MM.1S (cell line): Measurements from ENCODE around the gene GHRH.

ENCODE experiments used
- DNase-seq: peaks from one replicate; pipeline ENCODE4 v3.0.0-alpha.2; 2015
- H2AFZ ChIP-seq: fragments of 300-600 bp; sonication (generic); 2 replicates; pipeline ENCODE4 v1.6.0; 2016; ENCODE audit warnings: antibody characterized with exemption, low read length
- H3F3A ChIP-seq: fragments of 300-600 bp; sonication (generic); 2 replicates; pipeline ENCODE4 v1.6.1; 2016; ENCODE audit warnings: mild to moderate bottlenecking, antibody characterized with exemption, low read length, moderate library complexity, mixed read lengths; ENCODE audit not compliant: insufficient read depth
- H3K27ac ChIP-seq: fragments of 300-600 bp; sonication (generic); 2 replicates; pipeline ENCODE4 v1.5.1; 2016; ENCODE audit warnings: mild to moderate bottlenecking, low read length
- H3K27me3 ChIP-seq: fragments of 300-600 bp; sonication (generic); replicated peaks from 2 replicates; pipeline ENCODE4 v1.6.0; 2016; ENCODE audit warnings: low read length; ENCODE audit not compliant: insufficient read depth
- H3K36me3 ChIP-seq: fragments of 300-600 bp; sonication (generic); replicated peaks from 2 replicates; pipeline ENCODE4 v1.6.1; 2016; ENCODE audit warnings: mild to moderate bottlenecking, low read length, mixed read lengths; ENCODE audit not compliant: insufficient read depth
- H3K4me1 ChIP-seq: fragments of 300-600 bp; sonication (generic); 2 replicates; pipeline ENCODE4 v1.6.1; 2016; ENCODE audit warnings: low read length, mixed read lengths
- H3K4me2 ChIP-seq: fragments of 300-600 bp; sonication (generic); 2 replicates; pipeline ENCODE4 v1.6.0; 2016; ENCODE audit warnings: low read depth, low read length
- H3K4me3 ChIP-seq: fragments of 300-600 bp; sonication (generic); 2 replicates; pipeline ENCODE4 v1.5.1; 2016; ENCODE audit warnings: low read length, mixed read lengths
- H3K79me2 ChIP-seq: fragments of 300-600 bp; sonication (generic); 2 replicates; pipeline ENCODE4 v1.6.1; 2016; ENCODE audit warnings: mixed run types, low read length, mixed read lengths
- H3K9ac ChIP-seq: fragments of 300-600 bp; sonication (generic); 2 replicates; pipeline ENCODE4 v1.6.1; 2016; ENCODE audit warnings: low read length, mixed read lengths
- H3K9me2 ChIP-seq: fragments of 300-600 bp; sonication (generic); replicated peaks from 2 replicates; pipeline ENCODE4 v1.6.1; 2016; ENCODE audit warnings: mild to moderate bottlenecking, low read length, mixed read lengths; ENCODE audit not compliant: insufficient read depth
- H3K9me3 ChIP-seq: fragments of 300-600 bp; sonication (generic); replicated peaks from 2 replicates; pipeline ENCODE4 v1.6.1; 2016; ENCODE audit warnings: mild to moderate bottlenecking, low read length, mixed read lengths; ENCODE audit not compliant: insufficient read depth
- H4K20me1 ChIP-seq: fragments of 300-600 bp; sonication (generic); 2 replicates; pipeline ENCODE4 v1.6.1; 2016; ENCODE audit warnings: mild to moderate bottlenecking, low read length, moderate library complexity, mixed read lengths; ENCODE audit not compliant: insufficient read depth
- CTCF ChIP-seq: fragments of 300-600 bp; sonication (generic); IDR thresholded peaks from 2 replicates; pipeline ENCODE4 v1.5.1; 2016; ENCODE audit warnings: antibody characterized with exemption, low read length, mixed read lengths
- EZH2 ChIP-seq: fragments of 300-600 bp; sonication (generic); optimal IDR thresholded peaks from 2 replicates; pipeline ENCODE3; 2017; ENCODE audit warnings: low read depth, mild to moderate bottlenecking, antibody characterized with exemption, low read length, mixed read lengths
- EZH2phosphoT487 ChIP-seq: fragments of 300-600 bp; sonication (generic); IDR thresholded peaks from 2 replicates; pipeline ENCODE4 v1.6.1; 2018; ENCODE audit warnings: antibody characterized with exemption, low read length

The GHRH gene

GRCh38 chr20:37247547-37247946 is 14.1 kb downstream of the GHRH start:
- no peaks in the 10 kb centered on the region; the same call in 1 of the 2 replicates for H3K36me3 ChIP-seq
- H3K4me3 ChIP-seq: no peak overlapping the region
- no peak overlapping the region for H3K9ac ChIP-seq
- no peaks in the 10 kb centered on the region for H3K9me2 ChIP-seq
- TF ChIP-seq EZH2phosphoT487 (no peak), CTCF (no peak)
- no peaks in the 10 kb centered on the region for H3K4me1 ChIP-seq
- no peaks in the 10 kb centered on the region for H3K79me2 ChIP-seq
- no peaks in the 10 kb centered on the region for H3K27me3 ChIP-seq
- H4K20me1 ChIP-seq: no peaks in the 10 kb centered on the region
- H3F3A ChIP-seq: no peaks in the 10 kb centered on the region
- H3K4me2 ChIP-seq: no peak overlapping the region
- H3K9me3 ChIP-seq: no peaks in the 10 kb centered on the region
- no peak overlapping the region for H3K27ac ChIP-seq
- no peak overlapping the region for H2AFZ ChIP-seq
- DNase-seq: no peak

GRCh38 chr20:37246736-37247135 is 14.9 kb downstream of the GHRH start:
- Histone ChIP-seq H3F3A (no peaks in the 10 kb centered on the region), H3K4me3 (no peak overlapping the region), H3K36me3 (no peaks in the 10 kb centered on the region; the same call in 1 of the 2 replicates), H3K4me1 (no peaks in the 10 kb centered on the region), H3K4me2 (no peak overlapping the region), H2AFZ (no peak overlapping the region), H3K9ac (no peak overlapping the region), H3K79me2 (no peaks in the 10 kb centered on the region), H3K27me3 (no peaks in the 10 kb centered on the region), H3K9me2 (no peaks in the 10 kb centered on the region), H4K20me1 (no peaks in the 10 kb centered on the region), H3K27ac (no peak overlapping the region), H3K9me3 (no peaks in the 10 kb centered on the region)
- no peak for TF ChIP-seq EZH2
- no peak for TF ChIP-seq EZH2phosphoT487
- TF ChIP-seq CTCF: no peak
- no peak for DNase-seq

GRCh38 chr20:37245216-37246150 is 16.1 kb downstream of the GHRH start:
- H3K27me3 ChIP-seq: no peaks in the 10 kb centered on the region
- TF ChIP-seq EZH2phosphoT487: no peak
- TF ChIP-seq EZH2: no peak
- TF ChIP-seq CTCF: no peak
- no peak overlapping the region for H3K27ac ChIP-seq
- no peaks in the 10 kb centered on the region for H4K20me1 ChIP-seq
- no peak overlapping the region for H3K4me3 ChIP-seq
- H3K4me1 ChIP-seq: no peaks in the 10 kb centered on the region
- H2AFZ ChIP-seq: no peak overlapping the region
- H3F3A ChIP-seq: no peaks in the 10 kb centered on the region
- H3K79me2 ChIP-seq: no peaks in the 10 kb centered on the region
- no peak overlapping the region for H3K9ac ChIP-seq
- no peaks in the 10 kb centered on the region for H3K9me3 ChIP-seq
- no peak for DNase-seq
- peaks cover 6% of the 10 kb centered on the region for H3K36me3 ChIP-seq
- no peak overlapping the region for H3K4me2 ChIP-seq
- H3K9me2 ChIP-seq: no peaks in the 10 kb centered on the region
